Spinal cord (tissue), 10 donors: ENCODE data around the gene KLRF2. TPM values are rescaled to one million over a fixed set of nuclear protein-coding genes. Genes with fewer than 3 reads are reported as not detected.

Experiments
- DNase-seq, 6 donors: peaks; one replicate each; pipeline versions ENCODE4 v3.0.0 to v3.0.0-alpha.2; 2013 to 2015; ENCODE audit warnings: low spot score in 6 of 6, low read depth in 4 of 6
- H3K27ac ChIP-seq: one replicate; pipeline ENCODE4 v1.5.1; 2013; ENCODE audit warnings: low read depth, low read length, control low read depth
- H3K27me3 ChIP-seq: one replicate; pipeline ENCODE4 v1.6.1; 2013; ENCODE audit warnings: low read length; ENCODE audit not compliant: control insufficient read depth, insufficient read depth
- H3K36me3 ChIP-seq: one replicate; pipeline ENCODE4 v1.6.1; 2013; ENCODE audit warnings: low read length; ENCODE audit not compliant: control insufficient read depth, insufficient read depth
- H3K4me1 ChIP-seq: one replicate; pipeline ENCODE4 v1.6.1; 2013; ENCODE audit warnings: low read length; ENCODE audit not compliant: control insufficient read depth, insufficient read depth
- H3K4me3 ChIP-seq: one replicate; pipeline ENCODE4 v1.5.1; 2013; ENCODE audit warnings: low read depth, low read length, control low read depth
- H3K9me3 ChIP-seq: one replicate; pipeline ENCODE4 v1.6.1; 2013; ENCODE audit warnings: low read length; ENCODE audit not compliant: control insufficient read depth, insufficient read depth
- WGBS: methylation state at CpG from one replicate; pipeline ENCODE4 v1.1.5; 2013; ENCODE audit warnings: missing lambda C conversion rate; ENCODE audit not compliant: insufficient coverage; 5-methylcytosine and 5-hydroxymethylcytosine counted together
- polyA plus RNA-seq, 2 donors: library from polyadenylated mRNA; unstranded; fragments of 120-200 nt; gene quantifications; one replicate each; pipeline ENCODE4 v1.2.1, GENCODE V29; 2013; ENCODE audit not compliant: insufficient read length in 2 of 2
- total RNA-seq, 2 donors: library from RNA; depleted of rRNA in 1 of 2; stranded (reverse); fragments of 120-200 nt in 1 of 2; fragments of >200 nt in 1 of 2; gene quantifications; one replicate each; pipeline versions ENCODE4 v1.2.3 to v1.2.4, GENCODE V29; 2013 to 2014
- donor health status: healthy.

Gene KLRF2
- total and polyA plus RNA-seq, 4 donors: not detected

- WGBS: no CpG with 5 or more reads among the region's 3 CpGs
- no peak overlapping the region for H3K4me3 ChIP-seq
- H3K36me3 ChIP-seq: no peaks in the 10 kb centered on the region
- no peaks in the 10 kb centered on the region for H3K4me1 ChIP-seq
- no peak for DNase-seq
- H3K27me3 ChIP-seq: no peaks in the 10 kb centered on the region
- no peaks in the 10 kb centered on the region for H3K9me3 ChIP-seq
- H3K27ac ChIP-seq: no peak overlapping the region
Measured at GRCh38 chr12:9926876-9927275, 45.6 kb downstream of the KLRF2 start.

- H3K27ac ChIP-seq: no peak overlapping the region
- WGBS: no CpG with 5 or more reads among the region's 3 CpGs
- H3K27me3 ChIP-seq: no peaks in the 10 kb centered on the region
- H3K36me3 ChIP-seq: no peaks in the 10 kb centered on the region
- no peak for DNase-seq
- H3K4me3 ChIP-seq: no peak overlapping the region
- H3K4me1 ChIP-seq: no peaks in the 10 kb centered on the region
- no peaks in the 10 kb centered on the region for H3K9me3 ChIP-seq
Measured at GRCh38 chr12:9928607-9929006, 47.3 kb downstream of the KLRF2 start.

DNA sequence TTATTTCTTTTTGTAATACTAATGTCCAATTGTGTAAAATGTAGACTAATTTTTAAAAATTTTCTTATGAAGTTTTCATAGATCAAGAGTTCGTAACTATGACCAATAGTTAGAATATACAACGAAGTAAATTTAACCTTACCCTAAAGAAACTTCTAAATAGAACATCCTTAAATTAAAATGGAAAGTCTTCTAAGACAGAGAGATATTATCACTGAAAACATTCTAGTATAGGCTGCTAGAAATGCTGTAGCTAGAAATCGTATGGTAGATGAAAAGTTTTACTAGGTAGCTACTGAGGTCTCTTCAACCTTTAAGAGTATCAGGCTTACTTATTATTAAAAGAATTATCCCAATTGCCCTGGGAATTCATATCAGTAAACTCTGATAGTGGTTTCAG, 50.0 kb downstream of the KLRF2 start:
- Histone ChIP-seq H3K4me3 (no peak overlapping the region), H3K36me3 (no peaks in the 10 kb centered on the region), H3K4me1 (no peaks in the 10 kb centered on the region), H3K27ac (no peak overlapping the region), H3K27me3 (no peaks in the 10 kb centered on the region), H3K9me3 (no peaks in the 10 kb centered on the region)
- no CpG with 5 or more reads among the region's 3 CpGs for WGBS
- no peak for DNase-seq

- Histone ChIP-seq H3K27me3 (no peaks in the 10 kb centered on the region), H3K36me3 (no peaks in the 10 kb centered on the region), H3K27ac (no peak within 1 kb of the TSS), H3K4me1 (no peaks in the 10 kb centered on the region), H3K4me3 (no peak within 1 kb of the TSS), H3K9me3 (no peaks in the 10 kb centered on the region)
- no peak for DNase-seq
- 88% methylated on average over 2 of the region's 6 CpGs for WGBS
Measured at GRCh38 chr12:9932270-9932669, 51.0 kb downstream of the KLRF2 start, which contains the start of gene CLEC2A. TSS of gene CLEC2A (minus strand) at chr12:9932370. CDS start at chr12:9932329, 41 bp downstream.

GRCh38 chr12:9933958-9934357, 52.7 kb downstream of the KLRF2 start:
- no peaks in the 10 kb centered on the region for H3K4me1 ChIP-seq
- H3K36me3 ChIP-seq: no peaks in the 10 kb centered on the region
- no peak overlapping the region for H3K4me3 ChIP-seq
- no peak overlapping the region for H3K27ac ChIP-seq
- no peaks in the 10 kb centered on the region for H3K9me3 ChIP-seq
- 40% methylated on average over 1 of the region's 2 CpGs for WGBS
- H3K27me3 ChIP-seq: no peaks in the 10 kb centered on the region
- no peak for DNase-seq

- Histone ChIP-seq H3K36me3 (no peaks in the 10 kb centered on the region), H3K4me1 (no peaks in the 10 kb centered on the region), H3K27ac (no peak overlapping the region), H3K27me3 (no peaks in the 10 kb centered on the region), H3K9me3 (no peaks in the 10 kb centered on the region), H3K4me3 (no peak overlapping the region)
- DNase-seq: no peak
- 94% methylated on average over 1 of the region's 2 CpGs for WGBS
Measured at GRCh38 chr12:9935026-9935425, 53.7 kb downstream of the KLRF2 start.

- 83% methylated on average over 4 of the region's 10 CpGs for WGBS
- Histone ChIP-seq H3K9me3 (no peaks in the 10 kb centered on the region), H3K36me3 (no peaks in the 10 kb centered on the region), H3K4me3 (no peak overlapping the region), H3K4me1 (no peaks in the 10 kb centered on the region), H3K27me3 (no peaks in the 10 kb centered on the region), H3K27ac (no peak overlapping the region)
- DNase-seq: no peak
Measured at GRCh38 chr12:9936591-9936990, 55.3 kb downstream of the KLRF2 start.

- no CpG with 5 or more reads among the region's 2 CpGs for WGBS
- Histone ChIP-seq H3K36me3 (no peaks in the 10 kb centered on the region), H3K4me3 (no peak overlapping the region), H3K4me1 (peaks cover 4% of the 10 kb centered on the region), H3K9me3 (no peaks in the 10 kb centered on the region), H3K27me3 (peaks cover 2% of the 10 kb centered on the region), H3K27ac (no peak overlapping the region)
- DNase-seq: peak in 1 of 6 donors; percentile 21
Measured at GRCh38 chr12:9940375-9940774, 59.1 kb downstream of the KLRF2 start.

GRCh38 chr12:9941838-9942237, 60.5 kb downstream of the KLRF2 start:
- WGBS: no CpG with 5 or more reads among the region's 1 CpG
- H3K36me3 ChIP-seq: no peaks in the 10 kb centered on the region
- peaks cover 2% of the 10 kb centered on the region for H3K27me3 ChIP-seq
- H3K4me1 ChIP-seq: peaks cover 4% of the 10 kb centered on the region
- H3K9me3 ChIP-seq: no peaks in the 10 kb centered on the region
- no peak for DNase-seq
- peak overlapping the region; percentile 35 for H3K4me3 ChIP-seq
- no peak overlapping the region for H3K27ac ChIP-seq

- no peak overlapping the region for H3K27ac ChIP-seq
- H3K4me1 ChIP-seq: peaks cover 4% of the 10 kb centered on the region
- WGBS: 43% methylated on average over 15 of the region's 19 CpGs
- no peaks in the 10 kb centered on the region for H3K9me3 ChIP-seq
- DNase-seq: peak in 1 of 6 donors; percentile 54
- H3K27me3 ChIP-seq: peaks cover 2% of the 10 kb centered on the region
- peak overlapping the region; percentile 35 for H3K4me3 ChIP-seq
- H3K36me3 ChIP-seq: no peaks in the 10 kb centered on the region
Measured at GRCh38 chr12:9943240-9943639, 62.0 kb downstream of the KLRF2 start.
